Measurements from ENCODE around the gene RGL3. TPM values are rescaled to one million over a fixed set of nuclear protein-coding genes. Genes with fewer than 3 reads are reported as not detected.

Gene RGL3
- total RNA-seq, 2 experiments from 2014 or later = not detected

GRCh38 chr19:11364296-11364904 lies 54.7 kb downstream of the RGL3 start:
- Histone ChIP-seq H3K36me3 (ENCODE audit: insufficient read depth, low read length) (peaks cover 14% of the 10 kb centered on the region), H3K4me1 (ENCODE audit: insufficient read depth, low read length) (no peaks in the 10 kb centered on the region), H3K27ac (ENCODE audit: low read depth in 1 of 2, low read length in 2 of 2) (no peak overlapping the region), H3K9me3 (ENCODE audit: control insufficient read depth in 1 of 2, insufficient read depth in 1 of 2, low read length in 2 of 2) (peaks cover 0 to 7% of the 10 kb centered on the region in 2 experiments), H3K4me3 (ENCODE audit: low read length) (no peak overlapping the region), H3K27me3 (ENCODE audit: control insufficient read depth in 1 of 2, insufficient read depth in 2 of 2, low read length in 2 of 2) (no peaks in the 10 kb centered on the region)
- H3K36me3 Mint-ChIP-seq (ENCODE audit: low read depth) = peaks cover 32% of the 10 kb centered on the region
- H3K4me1 Mint-ChIP-seq (ENCODE audit: low read depth) = no peaks in the 10 kb centered on the region
- no peaks in the 10 kb centered on the region for H3K27me3 Mint-ChIP-seq
- CTCF ChIA-PET = no interaction called here
- POLR2A ChIA-PET = interaction anchor here (1.0 kb wide), 1 partner anchor 10 kb away, joined by 3 read pairs; the partner anchor contains the start of gene SWSAP1
- H3K9me3 Mint-ChIP-seq = no peaks in the 10 kb centered on the region
- DNase-seq (no peak), ATAC-seq (ENCODE audit: poor library complexity) (no peak)
- TF ChIP-seq CTCF (IDR thresholded peaks at IDR 0.05) = no peak
- H3K27ac Mint-ChIP-seq = no peak overlapping the region
- intact Hi-C loops (cut with DNase I, micrococcal nuclease) = no loop called here
- H3K4me3 Mint-ChIP-seq = no peak overlapping the region

- H3K27ac ChIP-seq (ENCODE audit: low read depth in 1 of 2, low read length in 2 of 2) = no peak overlapping the region
- intact Hi-C loops (cut with DNase I, micrococcal nuclease) = no loop called here
- Mint-ChIP-seq H3K27me3 (no peaks in the 10 kb centered on the region), H3K9me3 (no peaks in the 10 kb centered on the region), H3K36me3 (ENCODE audit: low read depth) (peaks cover 27% of the 10 kb centered on the region), H3K4me3 (no peak overlapping the region), H3K4me1 (ENCODE audit: low read depth) (no peaks in the 10 kb centered on the region), H3K27ac (no peak overlapping the region)
- DNase-seq (no peak), ATAC-seq (ENCODE audit: poor library complexity) (no peak)
- no peak for TF ChIP-seq CTCF (IDR thresholded peaks at IDR 0.05)
- peaks cover 12% of the 10 kb centered on the region for H3K36me3 ChIP-seq (ENCODE audit: insufficient read depth, low read length)
- H3K4me3 ChIP-seq (ENCODE audit: low read length) = no peak overlapping the region
- ChIA-PET CTCF (no interaction called here), POLR2A (no interaction called here)
- H3K4me1 ChIP-seq (ENCODE audit: insufficient read depth, low read length) = no peaks in the 10 kb centered on the region
- no peaks in the 10 kb centered on the region for H3K27me3 ChIP-seq (ENCODE audit: control insufficient read depth in 1 of 2, insufficient read depth in 2 of 2, low read length in 2 of 2)
- peaks cover 0 to 7% of the 10 kb centered on the region in 2 experiments for H3K9me3 ChIP-seq (ENCODE audit: control insufficient read depth in 1 of 2, insufficient read depth in 1 of 2, low read length in 2 of 2)
Measured at GRCh38 chr19:11363881-11364280, 55.2 kb downstream of the RGL3 start.

- CTCF ChIA-PET = interaction anchor here (1.0 kb wide), 1 partner anchor 121 kb away, joined by 3 read pairs; no protein-coding TSS in a partner anchor
- POLR2A ChIA-PET = interaction anchor here (1.3 kb wide), 1 partner anchor 12 kb away, joined by 4 read pairs; the partner anchor contains the start of gene SWSAP1
- H3K4me3 ChIP-seq (ENCODE audit: low read length) = no peak overlapping the region
- intact Hi-C loops (cut with DNase I, micrococcal nuclease) = no loop called here
- H3K27me3 ChIP-seq (ENCODE audit: control insufficient read depth in 1 of 2, insufficient read depth in 2 of 2, low read length in 2 of 2) = no peaks in the 10 kb centered on the region
- Mint-ChIP-seq H3K9me3 (no peaks in the 10 kb centered on the region), H3K27ac (no peak overlapping the region), H3K4me3 (no peak overlapping the region), H3K36me3 (ENCODE audit: low read depth) (peaks cover 17% of the 10 kb centered on the region), H3K27me3 (no peaks in the 10 kb centered on the region), H3K4me1 (ENCODE audit: low read depth) (no peaks in the 10 kb centered on the region)
- ATAC-seq (ENCODE audit: poor library complexity) = no peak
- TF ChIP-seq CTCF (IDR thresholded peaks at IDR 0.05) = no peak
- no peak overlapping the region for H3K27ac ChIP-seq (ENCODE audit: low read depth in 1 of 2, low read length in 2 of 2)
- peaks cover 6% of the 10 kb centered on the region for H3K36me3 ChIP-seq (ENCODE audit: insufficient read depth, low read length)
- no peak for DNase-seq
- no peaks in the 10 kb centered on the region for H3K4me1 ChIP-seq (ENCODE audit: insufficient read depth, low read length)
- H3K9me3 ChIP-seq (ENCODE audit: control insufficient read depth in 1 of 2, insufficient read depth in 1 of 2, low read length in 2 of 2) = peaks cover 0 to 7% of the 10 kb centered on the region in 2 experiments
Measured at GRCh38 chr19:11361771-11362731, 57.1 kb downstream of the RGL3 start.
